CD4-positive, alpha-beta T cell treated with Interferon alpha-2 for 1 hour (primary cell): ENCODE data around the gene ARRB1.

Experiments used
- DNase-seq, 2 donors: peaks; one replicate each; pipeline ENCODE4 v3.0.0-alpha.2; 2020 to 2022

ARRB1 gene

GRCh38 chr11:75219869-75220268 lies 131.6 kb downstream of the ARRB1 start:
- no peak for DNase-seq

DNA sequence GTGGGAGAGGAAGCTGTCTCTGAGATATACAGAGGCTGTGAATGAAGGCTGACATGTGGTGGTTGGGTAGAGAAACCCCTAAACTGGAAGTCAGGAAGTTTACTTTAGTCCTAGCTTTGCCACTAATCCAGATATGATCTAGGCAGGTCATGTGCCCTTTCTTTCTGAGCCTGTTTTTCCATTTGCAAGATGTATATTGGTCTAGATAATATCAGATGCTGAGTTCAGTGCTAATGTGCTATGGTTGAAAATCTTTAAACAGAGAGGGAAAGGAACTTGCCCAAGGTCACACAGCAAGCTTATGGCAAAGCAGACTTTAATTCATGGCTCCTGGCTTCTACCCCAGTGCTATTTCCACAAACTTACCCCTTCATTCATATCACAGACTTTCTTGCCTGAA lies 136.6 kb downstream of the ARRB1 start:
- DNase-seq = no peak

DNA sequence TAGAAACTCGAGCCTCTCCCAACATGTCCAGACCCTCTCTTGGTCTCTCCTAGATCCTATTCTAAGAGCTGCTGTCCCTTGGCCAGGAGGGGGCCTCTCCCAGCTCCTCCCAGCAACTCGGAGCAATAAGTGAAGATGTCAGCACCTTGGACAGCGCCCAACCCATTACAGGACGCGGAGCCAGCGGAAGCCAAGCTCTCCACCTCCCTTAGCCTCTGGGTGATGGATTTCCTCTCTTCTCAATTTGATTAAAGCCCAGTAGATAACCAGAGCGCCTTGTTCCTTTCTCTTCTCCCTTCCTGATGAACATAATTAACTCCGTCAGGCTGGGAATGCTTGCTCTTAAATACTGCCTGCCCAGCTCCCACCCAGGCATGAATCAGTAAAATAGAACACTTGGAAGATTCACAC lies 137.0 kb downstream of the ARRB1 start:
- peak; percentile 57 to 71 for DNase-seq
